Ishikawa (cell line): Measurements from ENCODE around the gene MGP.

Source experiments
- CEBPB ChIP-seq: IDR thresholded peaks from 2 replicates; pipeline ENCODE4 v1.6.1; 2012
- CREB1 ChIP-seq: IDR thresholded peaks from 2 replicates; pipeline ENCODE4 v1.6.1; 2012; ENCODE audit warnings: low read depth
- EGR1 ChIP-seq: IDR thresholded peaks from 2 replicates; pipeline ENCODE4 v1.6.1; 2012
- EP300 ChIP-seq: IDR thresholded peaks from 2 replicates; pipeline ENCODE4 v1.6.1; 2012; ENCODE audit warnings: borderline replicate concordance
- FOXM1 ChIP-seq: IDR thresholded peaks from 2 replicates; pipeline ENCODE4 v1.6.1; 2012; ENCODE audit warnings: low read depth, borderline replicate concordance
- MAX ChIP-seq: IDR thresholded peaks from 2 replicates; pipeline ENCODE4 v1.6.1; 2012
- NFIC ChIP-seq: IDR thresholded peaks from 2 replicates; pipeline ENCODE4 v1.6.1; 2012
- RAD21 ChIP-seq: IDR thresholded peaks from 2 replicates; pipeline ENCODE4 v1.6.1; 2012; ENCODE audit warnings: low read depth
- REST ChIP-seq: IDR thresholded peaks from 2 replicates; pipeline ENCODE4 v1.6.1; 2012; ENCODE audit warnings: low read depth, mild to moderate bottlenecking
- TAF1 ChIP-seq: IDR thresholded peaks from 2 replicates; pipeline ENCODE4 v1.6.1; 2012; ENCODE audit warnings: low read depth, mild to moderate bottlenecking
- TCF12 ChIP-seq: IDR thresholded peaks from 2 replicates; pipeline ENCODE4 v1.6.1; 2012; ENCODE audit warnings: low read depth
- TEAD4 ChIP-seq: IDR thresholded peaks from 2 replicates; pipeline ENCODE4 v1.6.1; 2012
- USF1 ChIP-seq: IDR thresholded peaks from 2 replicates; pipeline ENCODE4 v1.6.1; 2012
- YY1 ChIP-seq: IDR thresholded peaks from 2 replicates; pipeline ENCODE4 v1.6.1; 2012; ENCODE audit warnings: low read depth
- ZBTB7A ChIP-seq: IDR thresholded peaks from 2 replicates; pipeline ENCODE4 v1.6.1; 2012; ENCODE audit warnings: low read depth

MGP gene

GRCh38 chr12:14907953-14908352 lies 22.3 kb upstream of the MGP start:
- TF ChIP-seq EGR1 (no peak), CEBPB (no peak), RAD21 (no peak), USF1 (no peak), ZBTB7A (no peak), MAX (no peak), FOXM1 (no peak), TEAD4 (no peak), NFIC (no peak), CREB1 (no peak)

- TF ChIP-seq TCF12 (no peak), ZBTB7A (no peak), TAF1 (no peak), USF1 (no peak), CEBPB (no peak), YY1 (no peak), EGR1 (no peak)
Observed at GRCh38 chr12:14906114-14906513, 20.5 kb upstream of the MGP start.

GRCh38 chr12:14905269-14906004 lies 19.8 kb upstream of the MGP start:
- TF ChIP-seq TCF12 (no peak), MAX (no peak), REST (no peak)

- TF ChIP-seq USF1: no peak
- no peak for TF ChIP-seq EGR1
- TF ChIP-seq TAF1: no peak
- no peak for TF ChIP-seq TEAD4
- TF ChIP-seq NFIC: no peak
- no peak for TF ChIP-seq REST
- TF ChIP-seq TCF12: no peak
- no peak for TF ChIP-seq RAD21
- no peak for TF ChIP-seq ZBTB7A
- TF ChIP-seq CEBPB: no peak
- TF ChIP-seq CREB1: no peak
- TF ChIP-seq YY1: no peak
- no peak for TF ChIP-seq EP300
- TF ChIP-seq MAX: no peak
- no peak for TF ChIP-seq FOXM1
Observed at GRCh38 chr12:14904854-14905253, 19.2 kb upstream of the MGP start.

- no peak for TF ChIP-seq MAX
- TF ChIP-seq TEAD4: no peak
- no peak for TF ChIP-seq USF1
- TF ChIP-seq RAD21: no peak
- TF ChIP-seq TAF1: no peak
- no peak for TF ChIP-seq REST
- TF ChIP-seq EP300: no peak
- TF ChIP-seq NFIC: no peak
- no peak for TF ChIP-seq CEBPB
- no peak for TF ChIP-seq FOXM1
- TF ChIP-seq TCF12: no peak
- TF ChIP-seq CREB1: no peak
- TF ChIP-seq YY1: no peak
- no peak for TF ChIP-seq ZBTB7A
- TF ChIP-seq EGR1: no peak
Observed at GRCh38 chr12:14903386-14904098, 17.9 kb upstream of the MGP start.
